GOT3 (cell line): Measurements from ENCODE around the gene ADAMTS15.

Source experiments
- DNase-seq: peaks from one replicate; lab custom pipeline; 2025; ENCODE audit warnings: mixed read lengths; lab: John Stamatoyannopoulos, UW

Gene ADAMTS15

DNA sequence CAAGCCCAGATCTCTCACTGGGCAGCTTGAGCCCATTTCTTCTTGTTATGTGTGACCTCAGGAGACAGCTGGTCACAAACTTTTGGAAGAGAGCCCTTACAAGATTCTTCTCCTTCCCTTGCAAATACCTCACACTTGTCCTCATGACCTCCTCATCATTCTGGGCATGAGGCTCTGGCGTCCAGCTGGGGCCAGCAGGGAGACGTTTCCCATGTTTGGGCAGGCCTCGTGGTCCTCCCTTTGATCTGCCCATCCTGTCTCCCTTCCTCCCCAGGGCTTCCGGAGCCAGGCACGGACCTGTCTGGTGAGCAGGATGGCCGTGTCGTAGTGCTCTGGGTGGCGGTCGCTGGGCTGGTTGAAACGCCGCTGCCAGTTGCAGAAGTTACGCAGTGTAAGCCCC, 29.7 kb upstream of the ADAMTS15 start:
- no peak for DNase-seq

DNA sequence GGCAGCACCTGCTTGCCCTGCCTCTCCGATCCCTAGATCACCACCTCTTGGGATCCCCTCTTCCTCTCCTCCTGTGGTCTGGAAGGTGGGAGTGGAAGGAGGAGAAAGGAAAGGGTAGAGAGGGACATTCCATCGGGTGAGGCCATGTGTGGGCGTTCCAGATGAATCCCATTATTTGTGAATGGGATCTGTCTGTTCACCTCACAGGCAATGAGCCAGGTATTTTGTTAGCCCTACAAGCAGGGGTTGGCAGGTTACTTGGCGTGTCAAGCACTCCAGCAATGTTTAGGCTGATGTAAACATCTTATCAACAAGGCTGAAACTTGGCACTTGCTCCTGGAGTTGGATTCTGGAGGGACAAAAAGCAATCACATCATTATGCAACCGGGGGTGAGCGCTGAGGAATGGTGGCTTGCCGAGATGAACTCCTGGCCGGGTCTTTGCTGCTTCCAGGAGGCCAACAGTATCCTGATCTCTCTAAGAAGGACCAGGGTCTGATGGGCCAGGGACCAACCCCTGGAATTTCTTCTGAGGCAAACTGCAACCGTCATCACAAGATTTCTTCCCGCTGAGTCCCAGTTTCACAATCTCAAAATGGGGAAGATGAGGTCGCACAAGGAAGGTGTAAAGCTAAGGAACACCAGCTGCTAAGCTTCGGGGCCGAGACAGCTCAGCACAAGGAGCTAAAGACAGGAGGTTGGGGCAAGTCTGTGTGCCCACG, 27.8 kb upstream of the ADAMTS15 start:
- no peak for DNase-seq

DNA sequence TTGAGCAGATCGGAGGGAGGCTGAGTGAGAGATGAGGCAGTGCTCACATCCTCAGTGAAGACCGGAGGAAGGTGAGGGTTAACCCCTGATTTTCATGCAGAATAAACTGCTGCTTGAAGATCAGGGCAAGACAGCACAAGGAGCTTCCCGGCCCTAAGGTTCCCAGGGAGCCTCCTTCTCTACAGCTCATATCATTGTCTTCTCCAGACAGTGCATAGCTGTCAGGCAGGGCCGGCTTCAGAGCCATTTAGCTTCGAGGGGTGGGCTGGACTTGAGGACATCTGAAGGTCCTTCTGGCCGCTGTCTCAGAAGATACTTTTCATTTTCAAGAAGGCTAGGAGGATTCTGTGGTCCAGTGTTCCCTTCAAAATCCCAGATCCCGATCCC, 27.3 kb upstream of the ADAMTS15 start:
- DNase-seq: no peak

DNA sequence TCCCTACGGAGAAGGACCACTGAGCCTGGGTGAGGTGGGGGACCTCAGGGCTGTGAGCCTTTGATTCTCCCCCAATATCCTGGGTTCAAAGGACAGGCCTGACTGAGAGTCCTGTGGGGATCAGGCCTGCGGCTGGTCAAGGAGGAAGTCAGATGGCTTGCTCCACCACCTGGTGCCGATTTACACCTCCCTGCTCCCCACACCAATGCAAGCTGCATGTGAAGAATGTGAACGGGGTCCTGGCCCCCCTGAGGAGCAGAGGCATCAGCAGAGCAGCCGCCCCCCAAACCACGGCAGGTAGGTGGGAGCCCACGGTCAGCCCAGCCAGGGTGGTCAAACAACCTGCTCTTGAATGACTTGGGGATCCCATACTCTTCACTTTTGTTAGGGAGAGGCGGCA, 26.7 kb upstream of the ADAMTS15 start:
- no peak for DNase-seq

DNA sequence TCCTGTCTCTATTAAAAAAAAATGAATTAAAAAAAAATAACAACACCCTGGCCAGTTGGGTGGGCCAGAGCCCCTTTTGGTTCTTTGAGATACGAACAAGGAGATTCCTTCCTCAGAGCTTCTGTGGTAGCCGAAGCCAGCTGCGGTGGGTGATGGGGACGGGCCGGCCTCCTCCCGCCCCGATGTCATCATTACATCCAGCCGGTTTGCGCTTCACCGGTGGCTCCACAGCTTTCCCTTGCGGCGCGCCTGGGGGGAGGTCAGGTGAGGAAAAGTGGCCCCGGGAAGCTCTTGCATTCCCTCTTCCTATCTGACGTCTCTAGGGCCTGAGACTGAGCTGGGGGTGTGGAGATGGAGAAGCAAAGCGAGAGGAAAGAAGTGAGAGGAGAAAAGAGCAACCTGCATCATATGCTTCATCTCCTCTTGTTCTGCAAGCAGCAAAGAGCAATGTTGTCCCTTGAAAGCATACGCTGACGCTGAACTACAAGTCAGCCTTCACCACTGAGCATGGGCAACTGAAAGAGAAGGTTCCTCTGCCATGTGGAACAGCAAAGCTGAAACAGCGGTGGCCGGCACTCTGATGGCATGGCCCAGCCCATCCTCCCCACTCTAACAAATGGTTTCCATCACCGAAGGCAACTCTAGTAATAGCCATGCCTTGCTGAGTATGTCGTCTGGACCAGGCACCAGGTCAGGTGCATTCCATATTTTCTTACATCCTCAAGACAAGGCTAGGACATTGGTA, 26.0 kb upstream of the ADAMTS15 start:
- no peak for DNase-seq

DNA sequence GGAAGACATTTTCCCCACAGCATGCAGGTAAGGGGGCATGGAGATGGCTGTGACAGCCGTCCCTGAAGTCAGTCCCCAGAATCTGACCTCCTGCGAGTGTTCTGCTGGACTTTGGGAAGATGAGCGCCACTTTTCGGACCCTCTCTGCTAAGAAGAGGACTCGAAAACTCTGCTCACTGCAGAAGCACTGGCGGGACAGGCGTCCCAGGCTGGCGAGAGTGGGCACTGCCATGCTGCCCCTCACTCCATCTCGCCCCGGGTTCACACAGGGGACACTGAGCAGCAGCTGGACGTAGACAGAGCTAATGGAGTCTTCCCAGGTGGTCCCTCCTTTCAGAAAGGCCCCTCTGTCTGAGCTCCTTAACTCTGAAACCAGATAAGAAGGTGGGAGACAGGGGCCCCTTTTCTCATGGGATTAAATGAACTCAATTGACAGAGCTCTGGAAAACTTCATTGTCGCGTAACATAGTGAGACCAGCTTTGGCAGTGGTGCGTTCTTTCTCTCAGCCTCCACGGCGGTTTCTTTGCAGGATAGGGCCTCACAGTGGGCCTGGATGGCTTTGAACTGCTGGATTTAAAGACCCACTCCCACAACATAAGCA, 24.8 kb upstream of the ADAMTS15 start:
- no peak for DNase-seq

DNA sequence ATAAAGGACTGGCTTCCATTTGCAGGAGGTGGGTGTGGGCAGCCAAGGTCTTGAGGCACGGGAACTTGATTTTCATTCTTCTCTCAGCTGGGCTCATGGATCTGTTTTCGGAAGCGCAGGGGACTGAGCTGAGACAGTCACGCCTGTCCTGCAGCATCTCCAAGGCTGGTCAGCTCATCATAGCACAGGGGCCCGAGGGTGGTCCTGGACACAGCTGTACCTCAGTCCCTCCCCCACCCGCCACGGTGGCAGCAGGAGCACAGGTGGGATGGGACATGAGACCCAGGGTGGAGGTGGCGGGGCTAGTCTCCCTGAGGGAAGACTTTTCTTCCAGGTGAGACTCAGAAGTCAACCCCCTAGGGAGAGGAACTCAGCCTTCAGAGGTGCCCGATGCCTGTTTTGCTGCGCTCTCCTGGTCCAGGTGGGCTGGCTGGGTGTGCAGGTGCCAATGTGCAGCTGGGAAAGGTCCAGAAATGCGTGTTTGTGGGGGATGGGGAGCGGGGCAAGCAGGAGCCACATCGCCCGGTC, 23.8 kb upstream of the ADAMTS15 start:
- no peak for DNase-seq

DNA sequence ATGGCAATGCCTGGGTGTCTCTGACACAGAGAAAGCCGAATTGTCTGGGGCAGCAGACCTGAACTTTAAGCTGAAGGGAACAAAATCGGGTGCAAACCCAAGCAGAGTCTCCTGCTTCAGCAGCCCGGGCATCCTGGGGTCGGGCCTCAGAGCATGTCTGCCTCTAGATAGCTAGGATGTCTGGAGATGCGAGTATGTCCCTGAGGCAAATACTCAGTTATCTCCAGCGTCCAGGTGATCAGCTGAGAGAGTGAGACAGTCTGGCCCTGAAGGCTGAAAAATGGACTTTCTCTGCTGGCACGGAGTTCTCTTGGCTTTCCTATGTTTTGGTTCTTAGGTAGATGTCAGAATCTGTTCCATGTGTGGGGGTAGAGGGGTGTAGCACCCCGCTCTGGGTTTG, 23.3 kb upstream of the ADAMTS15 start:
- no peak for DNase-seq

DNA sequence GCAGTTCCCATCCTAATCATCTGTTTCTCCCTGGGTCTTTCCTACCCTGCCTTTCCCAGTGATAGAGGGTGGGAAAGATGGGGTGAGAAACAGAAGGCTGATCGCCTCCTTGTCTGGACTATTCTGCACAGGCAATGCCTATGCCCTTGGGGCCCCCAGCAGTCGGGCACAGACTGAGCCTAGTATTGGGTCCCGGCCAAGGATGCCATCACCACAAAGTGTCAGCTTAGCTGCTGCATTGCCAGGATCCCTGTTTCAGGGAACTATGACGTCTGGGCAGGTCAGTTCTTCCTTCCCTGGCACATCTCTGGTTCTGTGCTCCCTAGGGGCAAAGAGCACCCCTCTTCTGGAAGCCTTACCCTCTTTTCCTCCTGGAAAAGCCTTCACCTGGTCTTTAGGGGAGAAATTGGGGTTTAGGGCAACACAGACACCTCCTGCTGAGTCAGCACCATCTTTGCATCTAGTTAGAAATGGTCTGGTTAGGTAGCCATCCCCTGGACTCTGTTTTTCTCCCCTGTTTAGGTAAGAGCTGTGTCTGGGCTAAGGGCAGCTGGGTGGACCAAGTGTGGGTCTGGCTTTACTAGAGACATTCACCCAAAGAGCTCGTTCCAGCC, 22.1 kb upstream of the ADAMTS15 start:
- no peak for DNase-seq

DNA sequence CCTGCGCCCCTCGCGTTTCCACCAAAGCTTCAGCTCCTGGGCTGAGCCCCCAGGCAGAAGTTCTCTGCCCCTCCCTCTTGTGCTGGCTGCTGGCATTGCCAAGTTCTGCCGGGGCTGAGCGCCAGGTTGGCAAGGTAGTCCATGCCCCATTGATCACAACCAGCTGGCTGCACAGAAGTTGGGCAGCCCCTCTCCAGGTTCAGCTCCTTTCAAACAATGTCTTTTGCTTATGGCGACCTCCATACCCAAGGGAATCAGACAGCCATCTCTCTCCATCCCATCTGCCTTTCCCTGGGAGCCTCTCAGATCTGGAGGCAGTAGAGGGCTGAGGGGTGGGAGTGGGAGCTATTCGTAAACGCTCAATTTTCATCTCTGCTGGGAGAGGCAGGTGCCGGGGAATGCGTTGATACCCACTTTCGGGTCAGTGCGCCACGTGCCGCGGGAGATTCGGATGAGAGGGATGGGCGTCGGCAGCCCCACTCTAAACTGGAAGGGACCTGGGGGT, 21.6 kb upstream of the ADAMTS15 start:
- DNase-seq: no peak

DNA sequence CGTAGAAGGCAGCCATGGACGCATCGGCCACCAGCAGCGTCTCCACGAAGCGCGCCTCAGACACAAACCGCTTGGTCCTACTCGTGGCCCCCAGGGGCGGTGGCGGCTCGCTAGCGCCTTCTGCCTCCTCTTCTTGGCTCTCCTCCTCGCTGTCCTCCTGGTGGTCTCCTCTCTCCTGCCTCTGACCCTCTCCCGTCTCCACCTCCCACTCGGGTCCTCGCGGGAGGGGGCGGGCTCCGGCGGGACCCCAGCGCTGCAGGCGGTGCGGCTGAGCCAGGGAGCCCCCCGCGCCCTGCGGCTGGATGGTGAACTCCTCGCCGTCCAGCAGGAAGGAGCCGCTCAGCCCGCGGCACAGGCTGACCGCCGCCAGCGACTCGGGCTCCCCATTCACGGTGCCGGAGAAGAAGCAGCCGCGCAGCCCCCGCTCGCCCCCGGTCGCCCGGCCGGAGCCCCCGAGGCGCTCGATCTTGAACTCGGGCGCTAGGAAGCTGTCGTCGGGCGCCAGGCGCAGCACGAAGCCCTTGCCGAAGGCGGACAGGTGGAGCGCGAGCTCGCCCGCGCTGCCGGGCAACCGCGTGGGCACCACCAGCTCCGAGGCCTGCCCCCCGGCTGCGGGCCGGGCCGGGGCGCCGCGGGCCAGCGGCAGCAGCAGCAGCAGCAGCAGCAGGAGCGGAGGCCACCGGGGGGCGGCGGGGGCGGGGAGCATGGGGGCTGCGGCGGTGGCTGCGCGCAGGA, 20.7 kb upstream of the ADAMTS15 start:
- DNase-seq: no peak

DNA sequence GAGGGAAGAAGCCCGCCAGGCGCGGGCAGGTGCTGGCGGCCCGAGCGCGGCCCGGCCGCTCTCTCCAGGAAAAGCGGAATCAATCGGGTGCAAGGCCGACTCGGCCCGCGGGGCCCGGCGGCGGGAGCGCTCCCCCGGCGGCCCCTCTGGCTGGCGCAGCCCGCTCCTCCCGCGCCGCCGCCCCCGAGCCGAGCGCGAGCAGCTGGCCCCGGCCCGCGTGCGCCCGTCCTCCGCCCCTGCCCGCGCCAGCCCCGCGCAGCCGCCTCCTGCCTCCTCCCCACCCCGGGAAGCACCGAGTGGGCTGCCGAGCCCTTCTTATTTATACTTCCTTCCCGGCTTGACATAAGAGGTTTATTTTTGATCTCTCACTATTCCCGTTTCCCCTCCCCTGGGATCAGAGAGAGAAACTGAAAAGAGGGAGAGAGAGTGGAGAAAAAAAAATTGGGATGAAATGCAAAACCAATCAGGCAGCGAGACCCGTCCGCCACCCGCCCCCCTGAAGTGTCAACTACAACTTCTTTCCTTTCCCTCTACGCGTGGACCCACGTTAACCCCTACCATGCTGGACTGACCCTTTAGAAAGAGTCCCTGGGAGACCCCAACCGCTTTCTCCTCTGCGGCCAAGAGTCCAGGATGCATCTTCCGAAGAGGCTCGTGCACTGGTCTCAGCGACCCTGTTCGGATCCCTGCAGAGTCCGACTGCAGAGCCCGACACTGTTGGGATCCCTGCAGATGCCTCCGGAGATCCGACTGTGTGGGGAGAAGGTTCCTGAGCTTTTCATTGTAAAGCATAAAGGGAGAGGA, 19.9 kb upstream of the ADAMTS15 start, which contains the start of gene ADAMTS8:
ADAMTS8 (minus strand) TSS at position 294 of the 804 bp plus-strand sequence. CDS start 323 bp downstream, outside the sequence.
- no peak for DNase-seq

DNA sequence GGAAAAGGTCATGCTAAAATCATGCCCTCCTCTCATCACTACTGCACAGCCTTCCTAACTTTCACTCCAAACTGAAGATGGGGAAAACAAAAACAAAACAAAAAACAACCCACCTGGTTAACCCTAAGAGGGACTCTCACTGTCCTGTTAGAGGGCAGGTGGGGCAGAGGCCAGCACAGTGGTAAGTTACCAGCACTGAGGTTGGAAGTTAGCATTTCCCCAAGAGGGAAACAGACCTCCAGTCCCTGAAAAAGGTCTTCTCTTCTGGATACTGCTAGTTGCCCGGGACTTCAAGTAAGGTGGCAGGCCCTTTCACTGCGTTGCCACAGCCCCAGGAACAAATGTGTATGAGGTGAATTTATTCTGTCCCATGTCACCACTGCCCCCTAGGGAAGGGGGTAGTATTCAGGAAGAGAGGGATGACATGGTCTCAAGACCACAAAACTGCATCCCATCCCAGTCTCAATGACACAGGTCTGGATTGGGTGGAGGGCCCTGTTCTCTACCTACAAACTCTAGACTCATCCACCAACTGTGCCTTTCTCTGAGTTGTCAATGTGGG, 19.2 kb upstream of the ADAMTS15 start:
- DNase-seq: no peak

DNA sequence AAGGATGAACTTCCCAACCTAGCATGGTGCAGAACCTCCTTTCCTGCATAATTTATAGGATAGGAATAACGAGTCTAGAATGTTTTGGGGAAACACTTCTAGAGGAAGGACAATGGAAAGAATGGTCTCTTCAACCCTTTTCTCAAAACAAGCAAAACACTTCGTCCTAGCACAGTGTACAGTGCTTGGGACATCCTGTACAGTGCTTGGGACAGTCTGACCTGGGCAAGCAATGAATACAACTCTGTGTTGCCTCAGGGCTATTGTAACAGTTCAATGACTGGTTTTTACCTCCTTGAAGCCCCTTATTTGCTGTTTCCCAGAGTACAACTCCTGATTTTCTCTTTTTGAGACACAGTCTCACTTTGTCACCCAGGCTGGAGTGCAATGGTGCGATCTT, 18.5 kb upstream of the ADAMTS15 start:
- DNase-seq: no peak

DNA sequence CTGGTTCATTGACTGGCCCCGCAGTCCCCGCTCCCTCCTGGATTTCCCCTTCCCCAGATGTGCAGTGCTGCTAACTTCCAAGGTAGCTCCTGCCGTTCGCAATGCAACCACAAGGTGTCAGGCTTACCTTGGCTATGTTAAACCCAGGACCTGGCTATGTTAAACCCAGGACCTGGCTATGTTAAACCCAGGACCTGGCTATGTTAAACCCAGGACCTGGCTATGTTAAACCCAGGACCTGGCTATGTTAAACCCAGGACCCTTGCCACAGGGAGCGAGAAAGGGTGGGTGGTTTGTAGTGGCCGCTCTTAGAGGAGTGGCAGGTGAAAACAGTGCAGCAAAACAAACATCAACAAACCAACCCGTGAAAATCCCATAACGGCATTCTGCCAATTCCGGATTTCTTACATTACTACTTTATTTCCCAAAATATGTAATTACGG, 17.1 kb upstream of the ADAMTS15 start:
- DNase-seq: no peak

DNA sequence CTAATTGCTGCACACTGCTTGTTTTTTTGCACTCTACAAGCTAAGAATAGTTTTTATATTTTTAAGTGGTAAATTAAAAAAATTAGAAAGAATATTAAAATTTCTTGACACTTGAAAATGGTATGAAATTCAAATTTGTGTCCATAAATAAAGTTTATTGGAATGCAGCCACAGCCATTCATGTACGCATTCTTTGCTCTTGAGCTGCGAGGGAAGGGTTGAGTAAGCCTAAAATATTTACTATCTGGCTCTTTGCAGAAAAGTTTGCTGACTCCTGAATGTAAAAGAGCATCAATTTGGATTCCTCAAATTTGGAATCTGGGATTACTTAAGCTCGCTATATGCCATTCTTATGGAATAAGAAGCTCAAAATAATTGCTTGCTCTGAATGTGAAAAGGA, 16.6 kb upstream of the ADAMTS15 start:
- no peak for DNase-seq

DNA sequence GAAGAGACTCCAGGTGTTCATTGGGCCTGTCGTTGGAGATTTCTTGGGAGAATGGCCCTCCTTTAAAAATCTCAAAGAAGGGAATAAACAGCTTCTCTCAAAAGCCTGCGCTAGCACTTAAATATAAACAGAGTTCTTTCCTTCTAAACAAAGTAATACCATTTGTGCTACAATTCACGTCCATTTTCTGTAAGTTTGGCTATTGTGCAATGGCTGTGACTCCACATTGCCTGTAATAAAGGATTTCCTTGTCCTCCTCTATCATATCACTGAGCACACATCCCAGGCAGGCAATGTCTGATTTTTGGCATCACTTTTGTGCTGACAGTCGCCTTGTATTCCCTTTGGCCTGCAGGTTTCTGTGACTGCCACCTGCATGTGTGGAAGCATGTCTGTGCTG, 15.1 kb upstream of the ADAMTS15 start:
- DNase-seq: no peak

DNA sequence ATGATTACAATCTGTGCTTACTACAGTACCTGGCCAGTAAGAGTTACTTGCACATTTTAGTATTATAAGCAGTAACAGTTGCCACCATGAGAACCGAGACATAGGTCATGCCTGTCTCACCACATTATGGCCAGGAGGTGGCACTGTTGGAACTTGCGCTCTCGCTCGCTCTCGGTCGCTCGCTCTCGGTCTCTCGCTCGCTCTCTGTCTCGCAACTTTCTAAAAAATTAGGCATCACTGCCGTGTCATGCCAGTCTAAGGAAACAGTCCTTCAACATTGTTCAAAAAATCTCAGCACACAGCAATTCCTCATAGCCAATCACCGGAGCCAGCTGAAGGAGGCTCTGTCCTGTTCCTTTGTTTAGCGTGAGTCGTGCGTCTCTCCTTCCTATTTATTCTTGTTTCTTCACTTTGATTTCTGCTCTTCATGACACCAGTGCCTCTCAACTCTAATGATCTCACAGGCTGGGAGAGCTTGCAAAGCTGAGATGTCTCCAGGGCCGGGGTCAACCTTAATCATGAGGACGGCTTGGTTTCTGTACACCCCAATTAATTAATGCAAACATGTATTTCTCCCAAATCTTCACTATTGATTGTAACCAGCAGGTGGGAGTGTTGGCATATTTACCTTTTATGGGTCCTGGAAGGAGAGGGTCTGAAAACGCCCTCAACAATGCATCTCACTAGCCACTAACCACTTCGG, 13.8 kb upstream of the ADAMTS15 start:
- no peak for DNase-seq

DNA sequence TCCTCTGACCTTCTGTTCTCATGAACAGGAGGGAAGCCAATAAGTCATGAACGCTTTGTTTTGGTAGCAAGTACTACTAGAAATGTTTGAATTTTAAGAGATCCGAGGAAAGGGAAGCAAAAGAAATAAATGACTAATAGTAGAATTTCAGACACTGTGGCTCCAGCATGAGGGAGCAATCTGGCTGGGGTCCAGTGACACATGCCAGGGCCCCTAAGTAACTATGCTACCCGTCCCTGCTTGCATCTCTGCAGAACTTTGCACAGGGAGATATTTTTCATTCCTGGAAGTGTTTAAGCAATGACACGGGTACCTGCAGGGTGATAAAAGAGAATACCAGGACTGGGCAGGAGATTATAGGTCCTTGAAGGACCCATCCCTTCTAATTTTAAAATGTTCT, 12.8 kb upstream of the ADAMTS15 start:
- DNase-seq: no peak

DNA sequence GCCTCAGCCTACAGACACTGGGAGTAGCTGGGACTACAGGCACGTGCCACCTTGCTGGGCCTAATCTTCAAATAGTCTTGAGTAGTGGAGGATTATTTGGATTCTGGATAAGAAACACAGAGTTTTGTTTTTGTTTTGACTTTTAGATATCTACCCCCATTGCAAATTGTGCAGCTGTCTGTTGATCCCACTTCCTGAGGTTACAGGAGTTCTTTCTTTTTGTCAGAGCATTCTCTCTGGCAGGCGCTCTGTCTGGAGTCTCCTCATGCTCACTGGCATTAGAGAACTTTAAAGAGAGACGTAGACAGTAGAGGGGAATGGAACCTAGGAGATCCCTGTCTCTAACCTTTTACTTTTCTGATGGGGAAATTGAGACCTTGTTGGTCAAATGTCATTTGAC, 12.3 kb upstream of the ADAMTS15 start:
- no peak for DNase-seq
